Measurements from ENCODE around the gene SLC5A6.

DNA sequence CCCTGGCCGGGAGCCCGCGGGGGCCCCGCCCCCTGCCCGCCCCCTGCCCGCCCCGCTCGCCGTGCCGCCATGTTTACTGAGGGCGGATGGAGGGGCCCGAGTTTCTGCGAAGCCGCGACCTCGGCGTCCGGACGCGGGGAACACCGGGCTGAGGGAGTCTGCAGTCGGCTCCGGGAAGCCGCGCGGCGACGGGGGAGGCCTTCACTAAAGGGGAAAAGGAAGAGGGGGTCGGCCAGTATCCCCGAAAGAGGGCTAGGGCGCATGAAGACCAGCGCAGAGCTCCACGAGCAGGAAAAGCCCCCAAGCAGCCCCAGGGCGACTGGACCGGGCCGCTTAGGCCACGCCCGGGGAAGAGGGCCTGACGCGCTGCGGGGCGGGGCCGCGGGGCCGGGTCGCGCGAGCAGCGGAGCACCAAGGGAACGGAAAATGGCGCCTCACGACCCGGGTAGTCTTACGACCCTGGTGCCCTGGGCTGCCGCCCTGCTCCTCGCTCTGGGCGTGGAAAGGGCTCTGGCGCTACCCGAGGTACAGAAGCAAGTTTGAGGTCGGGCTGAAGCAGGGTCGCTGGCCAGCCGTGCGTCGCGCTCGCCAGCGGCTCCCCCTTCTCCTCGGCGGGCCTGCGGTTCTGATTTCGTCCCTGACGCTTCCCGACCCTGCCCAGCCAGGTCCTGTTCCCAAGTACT is at the start of gene SLC5A6, which contains the start of gene ATRAID:
- TF ChIP-seq RAD21 (IDR thresholded peaks at IDR 0.05 in 1 of 2, conservative IDR thresholded peaks at IDR 0.05 in 1 of 2; ENCODE audit: low read depth in 2 of 2, low read length in 2 of 2) (no peak), CTCF (IDR thresholded peaks at IDR 0.05; ENCODE audit: control extremely low read depth in 1 of 3, insufficient read depth in 1 of 3, low read depth in 1 of 3, low read length in 3 of 3) (no peak), MAX (IDR thresholded peaks at IDR 0.05) (no peak), POLR2A (IDR thresholded peaks at IDR 0.05; ENCODE audit: control extremely low read depth in 1 of 2, low read depth in 2 of 2, low read length in 2 of 2) (peak; percentile 68 to 97), TAF1 (IDR thresholded peaks at IDR 0.05; ENCODE audit: low read depth, low read length) (peak; percentile 93), EP300 (IDR thresholded peaks at IDR 0.05; ENCODE audit: borderline replicate concordance in 1 of 2, low read depth in 2 of 2, low read length in 2 of 2) (no peak), TBP (IDR thresholded peaks at IDR 0.05; ENCODE audit: low read depth, low read length) (peak; percentile 86), NANOG (IDR thresholded peaks at IDR 0.05; ENCODE audit: insufficient read depth, low read depth, low read length, poor library complexity, severe bottlenecking) (no peak), NRF1 (IDR thresholded peaks at IDR 0.05; ENCODE audit: low read depth, low read length) (no peak), BCL11A (IDR thresholded peaks at IDR 0.05; ENCODE audit: low read depth in 2 of 2, low read length in 2 of 2) (no peak), TCF12 (IDR thresholded peaks at IDR 0.05; ENCODE audit: low read depth, low read length) (no peak), CREB1 (IDR thresholded peaks at IDR 0.05) (peak; percentile 63), SP2 (IDR thresholded peaks at IDR 0.05; ENCODE audit: low read length) (no peak), ZNF274 (IDR thresholded peaks at IDR 0.05; ENCODE audit: borderline replicate concordance, extremely low read depth, low read length) (no peak)
